Endothelial cell (in vitro differentiated cells): Measurements from ENCODE around the gene MYLK. TPM values are rescaled to one million over a fixed set of nuclear protein-coding genes. Genes with fewer than 3 reads are reported as not detected.

Experiments
- DNase-seq: peaks from one replicate; pipeline ENCODE4 v3.0.0; 2021; ENCODE audit warnings: low spot score
- H3K27ac Mint-ChIP-seq: one replicate; pipeline ENCODE4 v1.8.0; 2021; ENCODE audit warnings: mixed read lengths, inconsistent platforms; ENCODE audit not compliant: unreplicated experiment
- H3K27me3 Mint-ChIP-seq: one replicate; pipeline ENCODE4 v1.8.0; 2021; ENCODE audit warnings: mild to moderate bottlenecking, moderate library complexity, mixed read lengths, inconsistent platforms; ENCODE audit not compliant: unreplicated experiment
- H3K36me3 Mint-ChIP-seq: one replicate; pipeline ENCODE4 v1.8.0; 2021; ENCODE audit warnings: mild to moderate bottlenecking, low read depth, mixed read lengths, inconsistent platforms; ENCODE audit not compliant: unreplicated experiment
- H3K4me1 Mint-ChIP-seq: one replicate; pipeline ENCODE4 v1.8.0; 2021; ENCODE audit warnings: mild to moderate bottlenecking, mixed read lengths, inconsistent platforms; ENCODE audit not compliant: unreplicated experiment
- H3K4me3 Mint-ChIP-seq: one replicate; pipeline ENCODE4 v1.8.0; 2021; ENCODE audit warnings: mild to moderate bottlenecking, mixed read lengths, inconsistent platforms; ENCODE audit not compliant: unreplicated experiment
- H3K9me3 Mint-ChIP-seq: one replicate; pipeline ENCODE4 v1.8.0; 2021; ENCODE audit warnings: mixed read lengths, inconsistent platforms; ENCODE audit not compliant: unreplicated experiment
- total RNA-seq: library from RNA; stranded (reverse); fragmentation: NEBNext Ultra II Directional; extraction: Animal tissue kit (Norgen Biotek cat#: 25700); gene quantifications from one replicate; pipeline ENCODE4 v1.2.1, GENCODE V29; 2021; ENCODE audit not compliant: unreplicated experiment
- TF ChIP-seq, protein P1 (sequence below): fragments of 200-600 bp; sonication (generic); IDR thresholded peaks from one replicate; pipeline ENCODE4 v1.5.0; 2021; ENCODE audit warnings: antibody characterized with exemption; ENCODE audit not compliant: unreplicated experiment

MYLK gene
- total RNA-seq, 1 donor from 2014 or later, result 7.8 TPM

DNA sequence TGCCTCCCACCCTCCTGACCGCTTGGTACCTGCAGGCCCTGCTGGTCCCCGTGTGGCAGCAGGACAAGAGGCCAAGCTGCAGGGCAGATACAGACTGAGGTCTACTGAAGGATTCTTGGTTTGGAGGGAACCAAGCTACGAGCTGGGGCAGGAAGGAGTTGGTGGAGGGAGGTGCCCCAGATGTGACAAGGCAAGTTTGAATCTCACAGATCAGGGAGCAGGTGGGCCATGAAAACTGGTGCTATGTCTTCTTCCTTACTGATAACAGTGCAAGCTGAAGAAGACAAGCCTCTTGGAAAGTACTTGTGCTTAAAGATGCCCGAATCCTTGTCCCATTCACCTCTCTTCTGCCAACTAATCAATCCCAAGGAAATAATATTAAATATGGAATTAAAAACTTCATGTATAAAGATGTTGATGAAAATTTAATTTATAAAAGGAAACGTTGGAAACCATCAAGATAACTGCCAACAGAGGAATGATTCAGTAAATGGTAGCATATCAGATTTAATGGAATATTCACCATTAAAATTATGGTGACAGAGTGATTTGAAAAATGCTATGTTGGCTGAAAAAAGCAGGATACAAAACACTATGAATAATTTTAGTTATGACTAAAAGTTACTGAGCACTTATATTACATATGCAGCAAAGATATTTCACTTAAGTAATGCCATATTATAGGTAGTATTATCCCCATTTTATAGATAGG lies 107.9 kb downstream of the MYLK start:
- TF ChIP-seq, protein P1, sequence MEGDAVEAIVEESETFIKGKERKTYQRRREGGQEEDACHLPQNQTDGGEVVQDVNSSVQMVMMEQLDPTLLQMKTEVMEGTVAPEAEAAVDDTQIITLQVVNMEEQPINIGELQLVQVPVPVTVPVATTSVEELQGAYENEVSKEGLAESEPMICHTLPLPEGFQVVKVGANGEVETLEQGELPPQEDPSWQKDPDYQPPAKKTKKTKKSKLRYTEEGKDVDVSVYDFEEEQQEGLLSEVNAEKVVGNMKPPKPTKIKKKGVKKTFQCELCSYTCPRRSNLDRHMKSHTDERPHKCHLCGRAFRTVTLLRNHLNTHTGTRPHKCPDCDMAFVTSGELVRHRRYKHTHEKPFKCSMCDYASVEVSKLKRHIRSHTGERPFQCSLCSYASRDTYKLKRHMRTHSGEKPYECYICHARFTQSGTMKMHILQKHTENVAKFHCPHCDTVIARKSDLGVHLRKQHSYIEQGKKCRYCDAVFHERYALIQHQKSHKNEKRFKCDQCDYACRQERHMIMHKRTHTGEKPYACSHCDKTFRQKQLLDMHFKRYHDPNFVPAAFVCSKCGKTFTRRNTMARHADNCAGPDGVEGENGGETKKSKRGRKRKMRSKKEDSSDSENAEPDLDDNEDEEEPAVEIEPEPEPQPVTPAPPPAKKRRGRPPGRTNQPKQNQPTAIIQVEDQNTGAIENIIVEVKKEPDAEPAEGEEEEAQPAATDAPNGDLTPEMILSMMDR, result no peak
- Mint-ChIP-seq H3K9me3 (no peaks in the 10 kb centered on the region), H3K36me3 (no peaks in the 10 kb centered on the region), H3K4me3 (no peak overlapping the region), H3K4me1 (no peaks in the 10 kb centered on the region), H3K27me3 (no peaks in the 10 kb centered on the region), H3K27ac (no peak overlapping the region)
- DNase-seq, result no peak

DNA sequence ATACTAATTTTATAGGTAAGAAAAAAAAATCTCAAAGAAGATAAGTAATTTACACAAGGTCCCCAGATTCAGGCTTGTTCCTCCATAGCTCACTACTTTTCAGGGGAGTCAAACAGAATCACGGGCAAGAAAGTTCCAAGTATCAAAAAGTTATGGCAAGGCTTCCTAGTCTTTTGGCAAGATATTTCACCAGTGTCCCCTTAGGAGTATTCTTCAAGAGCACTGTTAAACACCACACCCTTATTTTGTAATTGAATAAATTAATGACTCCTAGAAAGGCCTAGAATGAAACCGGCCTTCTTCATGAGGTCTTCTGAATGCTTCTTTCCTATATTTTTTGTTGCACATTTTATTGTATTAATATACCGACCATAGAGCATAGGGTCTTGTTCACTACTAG lies 109.7 kb downstream of the MYLK start:
- no peaks in the 10 kb centered on the region for H3K27me3 Mint-ChIP-seq
- no peak for DNase-seq
- no peaks in the 10 kb centered on the region for H3K4me1 Mint-ChIP-seq
- TF ChIP-seq, protein P1, result no peak
- no peaks in the 10 kb centered on the region for H3K9me3 Mint-ChIP-seq
- H3K36me3 Mint-ChIP-seq, result no peaks in the 10 kb centered on the region
- no peak overlapping the region for H3K27ac Mint-ChIP-seq
- no peak overlapping the region for H3K4me3 Mint-ChIP-seq

DNA sequence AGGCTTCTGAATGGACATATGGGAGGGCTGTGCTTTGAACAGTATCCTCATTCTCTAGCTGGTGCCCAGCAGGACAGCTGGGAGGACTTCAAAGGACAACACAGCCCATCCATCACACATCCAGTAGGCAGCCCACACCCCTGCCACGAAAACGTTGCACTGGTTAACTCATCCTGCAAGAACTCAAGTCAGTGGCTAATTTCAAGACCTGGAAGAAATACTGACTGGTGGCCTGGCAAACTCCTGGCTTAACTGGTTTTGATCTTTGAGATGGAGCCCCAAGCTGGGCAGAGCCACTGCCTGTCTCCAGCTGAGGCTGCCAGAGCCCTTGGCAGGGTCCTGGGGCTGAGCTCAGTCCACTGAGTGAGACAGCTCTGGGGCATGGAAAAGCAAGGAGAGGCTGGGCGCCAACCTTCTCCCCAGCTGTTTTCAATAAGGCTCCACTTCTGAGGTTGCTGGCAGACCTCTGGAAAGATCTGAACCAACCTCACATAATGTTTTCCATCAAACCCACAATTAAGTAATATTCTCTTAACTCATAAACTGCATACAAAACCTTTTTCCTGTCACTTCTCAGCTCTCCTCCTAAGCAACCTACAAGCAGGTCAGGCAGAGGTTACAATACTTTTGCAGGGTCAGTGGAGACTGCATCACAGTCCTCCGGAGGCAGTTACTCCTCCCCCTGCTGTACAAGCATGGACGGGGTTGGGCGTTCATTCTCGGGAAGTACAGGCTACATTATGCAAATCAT lies 110.3 kb downstream of the MYLK start:
- DNase-seq, result no peak
- Mint-ChIP-seq H3K27me3 (no peaks in the 10 kb centered on the region), H3K4me3 (no peak overlapping the region), H3K9me3 (no peaks in the 10 kb centered on the region), H3K4me1 (no peaks in the 10 kb centered on the region), H3K27ac (no peak overlapping the region), H3K36me3 (no peaks in the 10 kb centered on the region)
- TF ChIP-seq, protein P1, result no peak

DNA sequence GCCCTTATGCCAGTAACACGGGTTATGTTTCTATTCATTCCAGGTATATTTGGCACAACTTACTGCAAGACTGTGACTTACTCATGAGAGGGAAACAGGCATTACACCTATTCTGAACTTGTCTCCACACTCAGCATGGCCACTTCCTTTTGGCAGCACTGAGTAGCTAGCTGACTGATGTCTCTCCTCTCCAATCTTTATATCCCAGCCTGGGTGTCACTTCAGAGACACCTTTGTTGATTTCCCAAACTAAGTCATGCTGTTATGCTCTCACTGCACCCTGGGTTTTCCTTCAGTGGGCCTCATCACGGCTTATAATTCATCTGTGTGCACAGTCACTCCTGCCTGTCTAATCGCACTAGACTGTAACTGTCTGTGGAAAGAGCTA lies 114.8 kb downstream of the MYLK start:
- no peak overlapping the region for H3K4me3 Mint-ChIP-seq
- DNase-seq, result no peak
- no peaks in the 10 kb centered on the region for H3K9me3 Mint-ChIP-seq
- no peak overlapping the region for H3K27ac Mint-ChIP-seq
- peaks cover 9% of the 10 kb centered on the region for H3K4me1 Mint-ChIP-seq
- H3K27me3 Mint-ChIP-seq, result no peaks in the 10 kb centered on the region
- TF ChIP-seq, protein P1, result no peak
- no peaks in the 10 kb centered on the region for H3K36me3 Mint-ChIP-seq
